ENCODE data around the gene RIPOR3. TPM values are rescaled to one million over a fixed set of nuclear protein-coding genes. Genes with fewer than 3 reads are reported as not detected.

Gene RIPOR3
- total RNA-seq, 1 donor from 2014 or later: 0.12 TPM

DNA sequence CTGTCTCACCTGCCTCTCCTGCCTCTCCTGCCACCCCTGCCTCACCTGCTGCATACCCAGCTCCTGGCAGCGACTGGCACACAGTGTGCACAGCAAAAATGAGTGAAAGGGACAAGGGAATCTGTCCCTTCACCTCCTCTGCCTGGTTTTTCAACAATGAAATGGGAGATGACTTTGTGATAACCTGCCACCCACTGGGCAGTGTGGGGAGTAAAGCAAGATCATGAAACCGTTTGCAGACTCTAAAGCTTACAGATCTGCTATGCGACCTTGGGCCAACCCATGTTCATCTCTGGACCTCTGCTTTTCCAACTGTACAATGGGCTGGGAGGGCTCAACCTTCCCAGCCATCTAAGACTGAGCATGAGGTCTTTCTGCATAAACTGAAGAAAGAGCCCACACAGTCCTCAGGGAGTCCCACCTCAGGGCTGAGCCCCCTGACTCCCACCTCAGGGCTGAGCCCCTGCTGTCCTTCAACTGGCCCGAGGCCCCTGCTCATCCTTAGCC, 81.1 kb downstream of the RIPOR3 start:
- Mint-ChIP-seq H3K4me1 (ENCODE audit: low read depth) (no peaks in the 10 kb centered on the region), H3K27ac (ENCODE audit: unreplicated experiment) (no peak overlapping the region), H3K9me3 (ENCODE audit: low read depth) (no peaks in the 10 kb centered on the region), H3K36me3 (ENCODE audit: low read depth) (no peaks in the 10 kb centered on the region), H3K27me3 (ENCODE audit: low read depth) (peaks cover 2% of the 10 kb centered on the region), H3K4me3 (ENCODE audit: unreplicated experiment) (no peak overlapping the region)
- TF ChIP-seq, protein P1, sequence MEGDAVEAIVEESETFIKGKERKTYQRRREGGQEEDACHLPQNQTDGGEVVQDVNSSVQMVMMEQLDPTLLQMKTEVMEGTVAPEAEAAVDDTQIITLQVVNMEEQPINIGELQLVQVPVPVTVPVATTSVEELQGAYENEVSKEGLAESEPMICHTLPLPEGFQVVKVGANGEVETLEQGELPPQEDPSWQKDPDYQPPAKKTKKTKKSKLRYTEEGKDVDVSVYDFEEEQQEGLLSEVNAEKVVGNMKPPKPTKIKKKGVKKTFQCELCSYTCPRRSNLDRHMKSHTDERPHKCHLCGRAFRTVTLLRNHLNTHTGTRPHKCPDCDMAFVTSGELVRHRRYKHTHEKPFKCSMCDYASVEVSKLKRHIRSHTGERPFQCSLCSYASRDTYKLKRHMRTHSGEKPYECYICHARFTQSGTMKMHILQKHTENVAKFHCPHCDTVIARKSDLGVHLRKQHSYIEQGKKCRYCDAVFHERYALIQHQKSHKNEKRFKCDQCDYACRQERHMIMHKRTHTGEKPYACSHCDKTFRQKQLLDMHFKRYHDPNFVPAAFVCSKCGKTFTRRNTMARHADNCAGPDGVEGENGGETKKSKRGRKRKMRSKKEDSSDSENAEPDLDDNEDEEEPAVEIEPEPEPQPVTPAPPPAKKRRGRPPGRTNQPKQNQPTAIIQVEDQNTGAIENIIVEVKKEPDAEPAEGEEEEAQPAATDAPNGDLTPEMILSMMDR (IDR thresholded peaks at IDR 0.05): peak; percentile 21
- DNase-seq (ENCODE audit: low spot score): no peak

DNA sequence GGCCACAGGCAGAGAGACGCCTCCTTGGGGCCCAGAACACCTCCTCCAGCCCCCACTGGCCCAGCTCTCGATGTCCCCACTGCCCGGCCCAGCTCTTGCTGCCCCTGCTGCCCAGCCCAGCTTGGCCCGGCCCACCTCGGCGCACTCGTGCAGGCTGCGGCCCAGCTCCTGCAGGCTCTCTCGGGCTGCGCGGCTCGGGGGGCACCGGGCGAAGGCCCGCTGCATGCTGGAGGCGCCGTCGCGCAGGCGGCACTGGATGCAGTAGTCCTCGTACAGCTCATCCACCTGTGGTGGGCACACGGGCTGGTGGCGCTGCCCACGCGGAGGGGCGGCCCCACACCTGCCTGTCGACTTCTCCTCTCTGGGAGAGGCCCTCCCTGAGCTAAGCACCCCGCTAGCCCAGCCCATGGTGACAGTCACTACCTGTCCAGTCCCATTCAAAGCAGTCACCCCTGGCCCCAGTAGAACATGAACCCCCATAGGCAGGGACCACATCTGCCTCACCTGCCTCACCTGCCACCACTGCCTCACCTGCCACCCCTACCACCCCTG, 81.8 kb downstream of the RIPOR3 start:
- Mint-ChIP-seq H3K36me3 (ENCODE audit: low read depth) (no peaks in the 10 kb centered on the region), H3K27ac (ENCODE audit: unreplicated experiment) (no peak overlapping the region), H3K4me3 (ENCODE audit: unreplicated experiment) (no peak overlapping the region), H3K27me3 (ENCODE audit: low read depth) (peaks cover 2% of the 10 kb centered on the region), H3K4me1 (ENCODE audit: low read depth) (no peaks in the 10 kb centered on the region), H3K9me3 (ENCODE audit: low read depth) (no peaks in the 10 kb centered on the region)
- TF ChIP-seq, protein P1 (IDR thresholded peaks at IDR 0.05): no peak
- DNase-seq (ENCODE audit: low spot score): no peak

GRCh38 chr20:50608750-50609104, 82.6 kb downstream of the RIPOR3 start:
- Mint-ChIP-seq H3K27ac (ENCODE audit: unreplicated experiment) (no peak overlapping the region), H3K36me3 (ENCODE audit: low read depth) (no peaks in the 10 kb centered on the region), H3K4me1 (ENCODE audit: low read depth) (no peaks in the 10 kb centered on the region), H3K4me3 (ENCODE audit: unreplicated experiment) (no peak overlapping the region), H3K27me3 (ENCODE audit: low read depth) (peaks cover 2% of the 10 kb centered on the region), H3K9me3 (ENCODE audit: low read depth) (no peaks in the 10 kb centered on the region)
- TF ChIP-seq, protein P1 (IDR thresholded peaks at IDR 0.05): no peak
- DNase-seq (ENCODE audit: low spot score): no peak

- Mint-ChIP-seq H3K4me1 (ENCODE audit: low read depth) (no peaks in the 10 kb centered on the region), H3K4me3 (ENCODE audit: unreplicated experiment) (no peak overlapping the region), H3K27me3 (ENCODE audit: low read depth) (peaks cover 2% of the 10 kb centered on the region), H3K9me3 (ENCODE audit: low read depth) (no peaks in the 10 kb centered on the region), H3K27ac (ENCODE audit: unreplicated experiment) (no peak overlapping the region), H3K36me3 (ENCODE audit: low read depth) (no peaks in the 10 kb centered on the region)
- TF ChIP-seq, protein P1 (IDR thresholded peaks at IDR 0.05): no peak
- no peak for DNase-seq (ENCODE audit: low spot score)
Measured at GRCh38 chr20:50607850-50608749, 83.2 kb downstream of the RIPOR3 start.

DNA sequence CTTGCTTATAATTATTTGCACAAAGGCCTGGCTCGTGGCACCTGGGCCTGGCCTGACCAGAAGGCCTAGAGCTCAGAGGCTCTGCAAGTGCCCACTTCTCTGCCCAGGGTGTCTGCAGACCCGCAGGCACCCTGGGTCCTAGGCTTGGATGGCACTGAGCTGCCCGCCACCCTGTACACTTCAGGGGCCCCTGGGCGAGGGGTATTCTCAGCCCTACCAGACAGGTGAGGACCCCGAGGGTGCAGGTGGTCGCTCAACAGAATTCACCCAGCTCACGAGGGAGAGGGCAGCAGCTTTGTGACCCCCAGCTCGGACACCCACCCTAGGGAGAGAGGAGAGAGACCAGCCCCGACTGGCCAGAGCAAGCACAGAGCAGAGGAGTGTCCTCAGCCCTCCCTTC, 83.9 kb downstream of the RIPOR3 start:
- no peak overlapping the region for H3K4me3 Mint-ChIP-seq (ENCODE audit: unreplicated experiment)
- H3K9me3 Mint-ChIP-seq (ENCODE audit: low read depth): no peaks in the 10 kb centered on the region
- DNase-seq (ENCODE audit: low spot score): no peak
- peaks cover 1% of the 10 kb centered on the region for H3K27me3 Mint-ChIP-seq (ENCODE audit: low read depth)
- no peaks in the 10 kb centered on the region for H3K36me3 Mint-ChIP-seq (ENCODE audit: low read depth)
- TF ChIP-seq, protein P1 (IDR thresholded peaks at IDR 0.05): no peak
- H3K27ac Mint-ChIP-seq (ENCODE audit: unreplicated experiment): no peak overlapping the region
- H3K4me1 Mint-ChIP-seq (ENCODE audit: low read depth): no peaks in the 10 kb centered on the region
